ENCODE data around the gene SGCE.

SGCE gene

DNA sequence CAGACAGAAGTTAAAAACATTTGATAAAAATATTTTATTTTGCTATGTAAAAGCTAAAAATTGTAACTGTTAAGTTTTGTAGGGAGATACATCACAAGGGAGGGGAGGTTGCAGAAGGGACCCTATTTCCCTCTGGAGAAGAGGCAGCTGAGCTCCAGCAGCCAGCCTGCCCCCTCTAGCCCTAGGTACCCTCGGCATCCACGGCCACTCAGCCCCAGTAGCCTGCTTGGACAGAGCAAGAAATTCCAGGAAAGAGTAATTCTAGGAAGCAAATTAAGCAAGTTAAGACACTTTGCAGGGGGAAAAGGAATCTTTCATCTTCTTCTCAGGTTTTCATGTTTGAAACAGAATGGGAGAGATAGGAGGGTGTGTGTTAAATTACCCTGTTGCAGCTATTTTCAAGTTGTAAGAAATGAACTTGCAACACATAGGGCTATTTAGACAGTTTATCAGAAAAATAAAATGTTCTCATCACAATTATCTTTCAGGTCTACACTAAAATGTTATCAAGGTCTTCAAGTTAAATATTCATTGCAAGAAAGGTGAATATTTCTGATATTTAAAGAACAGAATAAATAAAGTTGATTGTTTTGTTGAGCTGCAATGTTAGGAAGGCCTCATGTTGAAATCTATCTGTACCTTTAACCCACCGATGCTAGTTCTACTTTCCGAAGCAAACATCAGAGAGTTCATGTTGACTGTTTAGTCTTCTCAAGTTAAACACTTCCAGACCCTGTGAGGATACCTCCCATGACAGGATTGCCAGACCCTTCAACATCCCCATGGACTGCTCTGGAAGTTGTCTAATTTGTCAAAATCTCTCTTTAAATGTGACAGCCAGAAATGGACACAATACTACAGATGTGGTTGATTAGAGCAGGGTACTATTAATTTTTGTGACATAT, 5.5 kb downstream of the SGCE start:
- H3K79me2 ChIP-seq = no peaks in the 10 kb centered on the region
- H3K36me3 ChIP-seq (ENCODE audit: control insufficient read depth, insufficient read depth, low read length) = no peaks in the 10 kb centered on the region
- no peaks in the 10 kb centered on the region for H3K27me3 ChIP-seq (ENCODE audit: control insufficient read depth, insufficient read depth, low read length)
- no peak overlapping the region for H3K4me2 ChIP-seq (ENCODE audit: low read length)
- H3K9ac ChIP-seq = no peak overlapping the region
- TF ChIP-seq, protein P1, sequence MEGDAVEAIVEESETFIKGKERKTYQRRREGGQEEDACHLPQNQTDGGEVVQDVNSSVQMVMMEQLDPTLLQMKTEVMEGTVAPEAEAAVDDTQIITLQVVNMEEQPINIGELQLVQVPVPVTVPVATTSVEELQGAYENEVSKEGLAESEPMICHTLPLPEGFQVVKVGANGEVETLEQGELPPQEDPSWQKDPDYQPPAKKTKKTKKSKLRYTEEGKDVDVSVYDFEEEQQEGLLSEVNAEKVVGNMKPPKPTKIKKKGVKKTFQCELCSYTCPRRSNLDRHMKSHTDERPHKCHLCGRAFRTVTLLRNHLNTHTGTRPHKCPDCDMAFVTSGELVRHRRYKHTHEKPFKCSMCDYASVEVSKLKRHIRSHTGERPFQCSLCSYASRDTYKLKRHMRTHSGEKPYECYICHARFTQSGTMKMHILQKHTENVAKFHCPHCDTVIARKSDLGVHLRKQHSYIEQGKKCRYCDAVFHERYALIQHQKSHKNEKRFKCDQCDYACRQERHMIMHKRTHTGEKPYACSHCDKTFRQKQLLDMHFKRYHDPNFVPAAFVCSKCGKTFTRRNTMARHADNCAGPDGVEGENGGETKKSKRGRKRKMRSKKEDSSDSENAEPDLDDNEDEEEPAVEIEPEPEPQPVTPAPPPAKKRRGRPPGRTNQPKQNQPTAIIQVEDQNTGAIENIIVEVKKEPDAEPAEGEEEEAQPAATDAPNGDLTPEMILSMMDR (IDR thresholded peaks at IDR 0.05) = no peak
- no peaks in the 10 kb centered on the region for H3K9me3 ChIP-seq (ENCODE audit: control insufficient read depth, low read length)
- no peak overlapping the region for H2AFZ ChIP-seq
- peaks cover 4% of the 10 kb centered on the region for H3K4me1 ChIP-seq
- no peak overlapping the region for H3K4me3 ChIP-seq (ENCODE audit: low read depth, low read length)
- H3K27ac ChIP-seq = no peak overlapping the region

- no peaks in the 10 kb centered on the region for H3K27me3 ChIP-seq (ENCODE audit: control insufficient read depth, insufficient read depth, low read length)
- H3K79me2 ChIP-seq = no peaks in the 10 kb centered on the region
Measured at GRCh38 chr7:94649450-94649849, 6.5 kb downstream of the SGCE start.

GRCh38 chr7:94648731-94649130, 7.2 kb downstream of the SGCE start:
- H3K27ac ChIP-seq = no peak overlapping the region
- H3K4me2 ChIP-seq (ENCODE audit: low read length) = no peak overlapping the region
- TF ChIP-seq, protein P1 (IDR thresholded peaks at IDR 0.05) = no peak
- no peak overlapping the region for H2AFZ ChIP-seq
- H3K4me3 ChIP-seq (ENCODE audit: low read depth, low read length) = no peak overlapping the region
- no peaks in the 10 kb centered on the region for H3K36me3 ChIP-seq (ENCODE audit: control insufficient read depth, insufficient read depth, low read length)
- no peak overlapping the region for H3K9ac ChIP-seq
- H3K27me3 ChIP-seq (ENCODE audit: control insufficient read depth, insufficient read depth, low read length) = no peaks in the 10 kb centered on the region
- H3K4me1 ChIP-seq = no peaks in the 10 kb centered on the region
- H3K9me3 ChIP-seq (ENCODE audit: control insufficient read depth, low read length) = no peaks in the 10 kb centered on the region
- no peaks in the 10 kb centered on the region for H3K79me2 ChIP-seq

More at GRCh38 chr7:94649450-94649849, 6.5 kb downstream of the SGCE start:
- H2AFZ ChIP-seq = no peak overlapping the region
- no peak overlapping the region for H3K4me3 ChIP-seq (ENCODE audit: low read depth, low read length)
- TF ChIP-seq, protein P1 (IDR thresholded peaks at IDR 0.05) = no peak
- no peaks in the 10 kb centered on the region for H3K36me3 ChIP-seq (ENCODE audit: control insufficient read depth, insufficient read depth, low read length)
- H3K27ac ChIP-seq = no peak overlapping the region
- no peak overlapping the region for H3K4me2 ChIP-seq (ENCODE audit: low read length)
- no peak overlapping the region for H3K9ac ChIP-seq
- no peaks in the 10 kb centered on the region for H3K9me3 ChIP-seq (ENCODE audit: control insufficient read depth, low read length)
- H3K4me1 ChIP-seq = peaks cover 1% of the 10 kb centered on the region

GRCh38 chr7:94647295-94647694, 8.6 kb downstream of the SGCE start:
- no peaks in the 10 kb centered on the region for H3K36me3 ChIP-seq (ENCODE audit: control insufficient read depth, insufficient read depth, low read length)
- no peak overlapping the region for H3K4me2 ChIP-seq (ENCODE audit: low read length)
- TF ChIP-seq, protein P1 (IDR thresholded peaks at IDR 0.05) = no peak
- H3K4me1 ChIP-seq = no peaks in the 10 kb centered on the region
- no peaks in the 10 kb centered on the region for H3K79me2 ChIP-seq
- H3K27me3 ChIP-seq (ENCODE audit: control insufficient read depth, insufficient read depth, low read length) = no peaks in the 10 kb centered on the region
- H3K27ac ChIP-seq = no peak overlapping the region
- H3K9me3 ChIP-seq (ENCODE audit: control insufficient read depth, low read length) = no peaks in the 10 kb centered on the region
- H3K9ac ChIP-seq = no peak overlapping the region
- H3K4me3 ChIP-seq (ENCODE audit: low read depth, low read length) = no peak overlapping the region
- H2AFZ ChIP-seq = no peak overlapping the region

All from parathyroid adenoma (tissue), 2 donors.